GDM1 (cell line): ENCODE results near the gene EPB41L2.

ENCODE experiments used
- DNase-seq: peaks from one replicate; lab custom pipeline; 2025; lab: John Stamatoyannopoulos, UW

EPB41L2 gene

DNA sequence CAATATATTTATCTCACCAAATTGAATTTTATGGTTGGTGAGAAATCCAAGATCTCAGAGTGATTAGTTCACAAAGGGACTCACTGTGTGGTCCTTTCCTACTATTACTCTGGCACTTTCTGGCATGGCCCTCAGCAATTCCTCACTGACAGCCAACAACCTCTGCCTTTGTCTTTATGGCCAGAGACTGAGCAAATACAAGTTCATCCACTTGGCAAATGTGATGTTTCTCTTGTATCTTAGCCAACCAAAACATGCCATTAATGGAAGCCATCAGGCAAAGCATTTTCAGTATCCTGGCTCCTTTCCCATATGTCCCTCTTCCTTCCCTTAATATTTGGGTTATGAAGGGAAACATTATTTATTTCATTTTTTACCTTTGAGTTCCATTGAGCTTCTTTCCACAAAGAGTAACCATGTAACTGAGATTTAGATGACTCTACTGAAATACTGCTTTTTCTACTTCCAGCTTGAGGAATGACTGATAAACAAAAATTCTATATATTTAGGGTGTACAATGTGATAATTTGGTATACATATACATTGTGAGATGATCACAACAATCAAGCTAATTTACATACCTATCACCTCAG, 266.6 kb downstream of the EPB41L2 start:
- DNase-seq = no peak

DNA sequence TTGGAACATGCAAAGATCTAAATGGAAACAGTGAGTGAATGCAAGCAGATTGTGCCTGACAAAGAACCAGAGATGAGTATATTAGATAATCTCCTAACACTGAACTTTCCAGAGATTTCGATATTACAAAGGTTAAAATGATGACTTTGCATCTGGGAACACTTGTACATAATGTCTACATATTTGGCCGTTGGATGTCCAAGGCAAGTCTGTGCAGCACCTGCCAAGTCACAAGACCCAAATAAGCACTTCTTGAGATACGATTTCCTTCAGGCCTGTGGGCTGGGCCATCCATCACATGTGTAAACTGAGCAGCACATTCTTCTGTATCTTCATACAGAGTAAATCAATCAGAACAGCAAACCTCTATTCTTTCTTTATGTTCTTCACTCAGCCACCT, 268.3 kb downstream of the EPB41L2 start:
- no peak for DNase-seq

DNA sequence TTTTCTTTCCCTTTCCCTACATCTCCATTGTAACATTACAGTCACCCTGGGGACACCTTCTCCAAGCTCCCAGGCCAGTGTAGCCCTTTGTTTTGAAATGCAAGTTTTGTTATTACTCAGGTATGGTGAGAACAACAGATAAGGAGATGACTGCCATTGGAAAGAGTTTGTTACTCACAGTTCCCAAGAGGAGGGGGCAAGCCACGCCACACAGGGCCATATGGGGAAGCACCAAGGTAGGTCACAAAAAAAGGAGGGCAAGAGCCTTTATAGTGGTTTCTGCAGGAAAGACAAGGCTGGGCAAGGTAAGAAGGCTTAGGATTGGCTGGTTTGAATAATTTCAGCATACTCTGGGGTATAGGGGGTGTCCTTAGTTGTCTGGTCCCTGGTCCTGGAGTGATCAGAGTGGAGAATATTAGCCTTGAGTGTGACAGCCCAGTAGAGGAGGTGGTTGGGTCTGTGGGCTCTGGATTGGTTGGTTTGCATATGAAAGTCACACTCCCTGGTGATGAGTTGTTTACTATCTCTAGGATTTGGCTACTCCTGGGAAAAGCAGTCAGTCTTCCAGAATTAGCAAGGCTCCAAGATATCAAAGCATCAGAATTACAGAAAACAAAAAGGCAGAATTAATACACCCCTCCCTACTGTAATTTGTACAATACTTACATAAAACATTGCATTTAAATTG, 268.9 kb downstream of the EPB41L2 start:
- DNase-seq = no peak
